ENCODE measurements around the gene ACYP2. TPM values are rescaled to one million over a fixed set of nuclear protein-coding genes. Genes with fewer than 3 reads are reported as not detected.

The ACYP2 gene
- total and polyA plus RNA-seq, 2 donors from 2014 or later, result 16.7 to 24.5 TPM

DNA sequence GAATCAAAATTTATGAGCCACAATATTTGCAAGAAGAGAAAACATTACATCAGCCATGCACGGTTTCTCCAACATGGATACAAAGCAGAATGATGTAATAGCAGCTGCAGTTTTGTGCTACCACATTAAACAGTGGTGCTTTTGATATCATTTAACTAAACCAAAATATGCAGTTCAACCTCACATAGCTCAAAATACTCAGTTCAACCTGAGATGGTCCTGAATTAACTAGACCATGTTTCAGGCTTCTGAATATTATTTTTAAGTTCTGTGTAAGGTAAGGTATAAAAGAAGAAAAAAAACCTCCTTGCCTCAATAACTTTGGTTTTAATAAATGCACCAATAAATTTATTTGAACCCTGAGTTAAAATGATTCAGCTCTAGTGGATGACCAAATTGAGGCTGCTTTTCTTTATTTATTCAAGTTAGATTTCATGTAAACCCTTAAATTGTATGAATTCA is 159.4 kb downstream of the ACYP2 start:
- Histone ChIP-seq H3K36me3 (ENCODE audit: control insufficient read depth in 2 of 3, insufficient read depth in 3 of 3, low read length in 3 of 3) (no peaks in the 10 kb centered on the region), H3K27me3 (ENCODE audit: control insufficient read depth, insufficient read depth, low read length) (no peaks in the 10 kb centered on the region), H3K27ac (ENCODE audit: low read depth in 2 of 2, low read length in 2 of 2) (no peak overlapping the region), H3K9ac (ENCODE audit: low read length in 3 of 3) (no peak overlapping the region), H3K4me1 (ENCODE audit: control insufficient read depth in 2 of 3, insufficient read depth in 2 of 3, low read depth in 1 of 3, low read length in 3 of 3) (no peaks in the 10 kb centered on the region), H3K4me3 (ENCODE audit: low read length in 3 of 3) (no peak overlapping the region), H3K9me3 (ENCODE audit: control insufficient read depth in 2 of 3, insufficient read depth in 1 of 3, low read length in 3 of 3) (no peaks in the 10 kb centered on the region)
- TF ChIP-seq, protein P1, sequence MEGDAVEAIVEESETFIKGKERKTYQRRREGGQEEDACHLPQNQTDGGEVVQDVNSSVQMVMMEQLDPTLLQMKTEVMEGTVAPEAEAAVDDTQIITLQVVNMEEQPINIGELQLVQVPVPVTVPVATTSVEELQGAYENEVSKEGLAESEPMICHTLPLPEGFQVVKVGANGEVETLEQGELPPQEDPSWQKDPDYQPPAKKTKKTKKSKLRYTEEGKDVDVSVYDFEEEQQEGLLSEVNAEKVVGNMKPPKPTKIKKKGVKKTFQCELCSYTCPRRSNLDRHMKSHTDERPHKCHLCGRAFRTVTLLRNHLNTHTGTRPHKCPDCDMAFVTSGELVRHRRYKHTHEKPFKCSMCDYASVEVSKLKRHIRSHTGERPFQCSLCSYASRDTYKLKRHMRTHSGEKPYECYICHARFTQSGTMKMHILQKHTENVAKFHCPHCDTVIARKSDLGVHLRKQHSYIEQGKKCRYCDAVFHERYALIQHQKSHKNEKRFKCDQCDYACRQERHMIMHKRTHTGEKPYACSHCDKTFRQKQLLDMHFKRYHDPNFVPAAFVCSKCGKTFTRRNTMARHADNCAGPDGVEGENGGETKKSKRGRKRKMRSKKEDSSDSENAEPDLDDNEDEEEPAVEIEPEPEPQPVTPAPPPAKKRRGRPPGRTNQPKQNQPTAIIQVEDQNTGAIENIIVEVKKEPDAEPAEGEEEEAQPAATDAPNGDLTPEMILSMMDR (IDR thresholded peaks at IDR 0.05; ENCODE audit: borderline replicate concordance, extremely low read depth, insufficient read depth), result no peak
- FAIRE-seq, result no peak
- DNase-seq, result no peak
- intact Hi-C loops (cut with DNase I), result no loop called here

DNA sequence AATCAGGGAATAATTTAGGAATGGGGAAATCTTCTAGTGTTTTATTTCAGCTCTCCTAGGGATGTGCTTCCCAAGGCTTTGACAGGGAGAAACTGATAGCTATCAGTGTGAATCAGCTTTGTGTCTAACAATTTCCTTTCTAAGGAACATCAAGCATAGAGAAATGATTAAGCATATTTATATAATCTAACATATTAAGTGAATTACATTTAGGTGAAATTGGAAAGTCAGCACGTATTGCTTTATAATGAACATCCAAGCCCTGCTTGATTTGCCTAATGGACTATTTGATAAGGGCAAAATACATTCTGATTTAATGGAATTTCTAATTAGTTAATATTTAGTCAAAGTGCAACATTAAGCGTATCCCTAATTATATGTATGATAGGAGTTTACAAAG is 160.1 kb downstream of the ACYP2 start:
- Histone ChIP-seq H3K27ac (ENCODE audit: low read depth in 2 of 2, low read length in 2 of 2) (no peak overlapping the region), H3K36me3 (ENCODE audit: control insufficient read depth in 2 of 3, insufficient read depth in 3 of 3, low read length in 3 of 3) (no peaks in the 10 kb centered on the region), H3K27me3 (ENCODE audit: control insufficient read depth, insufficient read depth, low read length) (no peaks in the 10 kb centered on the region), H3K9ac (ENCODE audit: low read length in 3 of 3) (no peak overlapping the region), H3K4me3 (ENCODE audit: low read length in 3 of 3) (no peak overlapping the region), H3K9me3 (ENCODE audit: control insufficient read depth in 2 of 3, insufficient read depth in 1 of 3, low read length in 3 of 3) (no peaks in the 10 kb centered on the region), H3K4me1 (ENCODE audit: control insufficient read depth in 2 of 3, insufficient read depth in 2 of 3, low read depth in 1 of 3, low read length in 3 of 3) (no peaks in the 10 kb centered on the region)
- intact Hi-C loops (cut with DNase I), result no loop called here
- no peak for DNase-seq
- no peak for FAIRE-seq
- TF ChIP-seq, protein P1 (IDR thresholded peaks at IDR 0.05; ENCODE audit: borderline replicate concordance, extremely low read depth, insufficient read depth), result no peak

DNA sequence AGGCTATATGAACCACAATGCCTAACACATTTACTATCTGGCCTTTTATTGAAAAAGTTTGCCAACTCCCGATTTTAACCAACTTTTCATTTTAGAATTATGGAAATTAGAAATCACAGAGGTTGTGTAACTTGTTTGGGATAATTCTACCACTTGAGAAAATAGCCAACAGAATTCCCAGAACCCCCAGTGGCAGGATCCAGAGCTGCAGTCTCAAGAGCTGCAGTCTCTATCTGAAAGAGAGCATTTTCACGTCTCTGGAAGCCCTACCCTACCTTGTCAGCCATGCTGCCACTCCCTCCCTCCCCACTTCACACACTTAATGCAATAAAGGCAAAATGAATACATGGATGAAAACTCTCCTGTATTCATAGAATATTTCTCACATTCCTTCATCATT is 164.0 kb downstream of the ACYP2 start:
- no peaks in the 10 kb centered on the region for H3K4me1 ChIP-seq (ENCODE audit: control insufficient read depth in 2 of 3, insufficient read depth in 2 of 3, low read depth in 1 of 3, low read length in 3 of 3)
- H3K4me3 ChIP-seq (ENCODE audit: low read length in 3 of 3), result no peak overlapping the region
- DNase-seq (no peak), FAIRE-seq (no peak)
- no peaks in the 10 kb centered on the region for H3K36me3 ChIP-seq (ENCODE audit: control insufficient read depth in 2 of 3, insufficient read depth in 3 of 3, low read length in 3 of 3)
- H3K9ac ChIP-seq (ENCODE audit: low read length in 3 of 3), result no peak overlapping the region
- no peaks in the 10 kb centered on the region for H3K9me3 ChIP-seq (ENCODE audit: control insufficient read depth in 2 of 3, insufficient read depth in 1 of 3, low read length in 3 of 3)
- no peak overlapping the region for H3K27ac ChIP-seq (ENCODE audit: low read depth in 2 of 2, low read length in 2 of 2)
- intact Hi-C loops (cut with DNase I), result no loop called here
- TF ChIP-seq, protein P1 (IDR thresholded peaks at IDR 0.05; ENCODE audit: borderline replicate concordance, extremely low read depth, insufficient read depth), result no peak
- no peaks in the 10 kb centered on the region for H3K27me3 ChIP-seq (ENCODE audit: control insufficient read depth, insufficient read depth, low read length)

DNA sequence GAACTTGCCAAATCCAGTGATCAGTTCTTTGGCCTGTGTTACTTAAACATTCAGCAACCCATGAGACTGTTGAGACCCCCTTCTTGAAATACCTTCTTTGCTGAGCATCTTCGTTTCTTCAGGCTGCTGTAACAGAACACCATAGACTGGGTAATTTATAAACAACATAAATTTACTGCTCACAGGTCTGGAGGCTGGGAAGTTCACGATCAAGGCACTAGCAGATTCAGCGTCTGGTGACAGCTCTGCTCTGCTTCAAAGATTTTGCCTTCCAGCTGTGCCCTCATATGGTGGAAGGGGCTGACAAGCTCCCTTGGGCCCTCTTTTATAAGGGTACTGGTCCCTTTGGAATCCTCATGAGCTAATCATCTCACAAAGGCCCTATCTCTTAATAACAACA is 169.4 kb downstream of the ACYP2 start:
- Histone ChIP-seq H3K9ac (ENCODE audit: low read length in 3 of 3) (no peak overlapping the region), H3K27me3 (ENCODE audit: control insufficient read depth, insufficient read depth, low read length) (no peaks in the 10 kb centered on the region), H3K36me3 (ENCODE audit: control insufficient read depth in 2 of 3, insufficient read depth in 3 of 3, low read length in 3 of 3) (no peaks in the 10 kb centered on the region), H3K9me3 (ENCODE audit: control insufficient read depth in 2 of 3, insufficient read depth in 1 of 3, low read length in 3 of 3) (no peaks in the 10 kb centered on the region), H3K4me3 (ENCODE audit: low read length in 3 of 3) (no peak overlapping the region), H3K27ac (ENCODE audit: low read depth in 2 of 2, low read length in 2 of 2) (no peak overlapping the region), H3K4me1 (ENCODE audit: control insufficient read depth in 2 of 3, insufficient read depth in 2 of 3, low read depth in 1 of 3, low read length in 3 of 3) (no peaks in the 10 kb centered on the region)
- DNase-seq (peak in 3 of 5 donors; percentile 32 to 70 (median 54)), FAIRE-seq (no peak)
- TF ChIP-seq, protein P1 (IDR thresholded peaks at IDR 0.05; ENCODE audit: borderline replicate concordance, extremely low read depth, insufficient read depth), result no peak
- intact Hi-C loops (cut with DNase I), result no loop called here
